Breast epithelium (tissue), 3 donors: Measurements from ENCODE around the gene ZNF629.

Source experiments
- POLR2A ChIP-seq: fragments of 450-650 bp; IDR thresholded peaks from one replicate; pipeline ENCODE4 v1.6.1; 2016; ENCODE audit warnings: antibody characterized with exemption, mild to moderate bottlenecking, moderate library complexity
- POLR2AphosphoS5 ChIP-seq, 3 donors: sonication (generic); formaldehyde crosslinking; IDR thresholded peaks; one replicate each; pipeline ENCODE4 v1.6.1; 2017; ENCODE audit warnings: antibody characterized with exemption in 3 of 3
- TF ChIP-seq, protein P1 (sequence below), 3 donors: fragments of 450-650 bp; IDR thresholded peaks; one replicate each; pipeline ENCODE4 v1.5.1; 2016 to 2017; ENCODE audit warnings: antibody characterized with exemption in 3 of 3, mild to moderate bottlenecking in 3 of 3, moderate library complexity in 3 of 3

DNA sequence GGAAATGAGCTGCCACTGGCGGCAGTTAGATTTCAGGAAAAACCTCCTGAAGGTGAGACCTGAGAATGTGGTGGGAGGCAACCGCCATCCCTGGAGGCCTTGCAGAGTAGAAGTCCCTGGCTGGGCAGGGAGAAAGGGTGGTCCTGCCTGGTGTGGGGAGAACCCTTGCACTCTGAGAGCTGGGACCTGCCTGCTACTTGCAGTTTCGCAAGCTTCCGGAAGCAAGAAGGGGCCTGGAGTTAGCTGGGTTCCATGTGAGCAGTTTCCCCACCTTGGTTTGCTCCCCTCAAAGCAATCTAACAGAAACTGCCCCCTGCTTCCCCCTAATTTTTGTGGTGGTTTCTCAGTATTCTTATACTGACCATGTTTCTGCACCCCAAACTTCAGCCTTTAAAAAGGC is 6.5 kb downstream of the ZNF629 start:
- TF ChIP-seq, protein P1, sequence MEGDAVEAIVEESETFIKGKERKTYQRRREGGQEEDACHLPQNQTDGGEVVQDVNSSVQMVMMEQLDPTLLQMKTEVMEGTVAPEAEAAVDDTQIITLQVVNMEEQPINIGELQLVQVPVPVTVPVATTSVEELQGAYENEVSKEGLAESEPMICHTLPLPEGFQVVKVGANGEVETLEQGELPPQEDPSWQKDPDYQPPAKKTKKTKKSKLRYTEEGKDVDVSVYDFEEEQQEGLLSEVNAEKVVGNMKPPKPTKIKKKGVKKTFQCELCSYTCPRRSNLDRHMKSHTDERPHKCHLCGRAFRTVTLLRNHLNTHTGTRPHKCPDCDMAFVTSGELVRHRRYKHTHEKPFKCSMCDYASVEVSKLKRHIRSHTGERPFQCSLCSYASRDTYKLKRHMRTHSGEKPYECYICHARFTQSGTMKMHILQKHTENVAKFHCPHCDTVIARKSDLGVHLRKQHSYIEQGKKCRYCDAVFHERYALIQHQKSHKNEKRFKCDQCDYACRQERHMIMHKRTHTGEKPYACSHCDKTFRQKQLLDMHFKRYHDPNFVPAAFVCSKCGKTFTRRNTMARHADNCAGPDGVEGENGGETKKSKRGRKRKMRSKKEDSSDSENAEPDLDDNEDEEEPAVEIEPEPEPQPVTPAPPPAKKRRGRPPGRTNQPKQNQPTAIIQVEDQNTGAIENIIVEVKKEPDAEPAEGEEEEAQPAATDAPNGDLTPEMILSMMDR (IDR thresholded peaks at IDR 0.05): no peak
- TF ChIP-seq POLR2A (no peak), POLR2AphosphoS5 (IDR thresholded peaks at IDR 0.05) (no peak)
